Limb (tissue), 2 donors: ENCODE data around the gene KRT72.

ENCODE experiments used
- DNase-seq, 2 donors: peaks; one replicate each; pipeline ENCODE4 v3.0.0-alpha.2; 2016; ENCODE audit errors: extremely low spot score in 2 of 2

Gene KRT72

DNA sequence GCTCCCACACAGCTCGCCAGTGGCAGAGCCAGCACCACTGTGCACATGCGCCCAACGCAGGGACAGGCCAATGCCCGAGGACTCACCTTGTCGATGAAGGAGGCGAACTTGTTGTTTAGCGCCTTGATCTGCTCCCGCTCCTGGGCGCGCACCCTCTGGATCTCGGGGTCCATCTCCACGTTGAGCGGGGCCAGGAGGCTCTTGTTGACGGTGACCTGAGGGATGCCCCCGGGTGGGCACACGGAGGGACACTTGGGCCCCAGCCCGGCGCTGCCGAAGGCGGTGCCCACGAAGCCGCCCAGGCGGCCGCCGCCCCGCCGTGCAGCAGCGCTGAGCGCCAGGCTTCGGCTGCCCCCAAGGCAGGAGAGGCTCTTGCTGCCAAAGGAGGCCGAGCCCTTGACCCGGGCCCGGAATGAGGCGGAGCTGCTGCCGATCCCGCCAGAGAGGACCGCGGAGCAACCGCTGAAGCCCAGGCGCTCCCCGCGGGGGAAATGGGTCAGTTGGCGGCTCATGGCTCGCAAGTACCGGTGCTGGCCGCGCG, at the start of gene KRT72:
Gene KRT72 (minus strand): TSS at position 523 of the 541 bp plus-strand sequence. CDS start 11 bp downstream, at position 512.
- no peak for DNase-seq

DNA sequence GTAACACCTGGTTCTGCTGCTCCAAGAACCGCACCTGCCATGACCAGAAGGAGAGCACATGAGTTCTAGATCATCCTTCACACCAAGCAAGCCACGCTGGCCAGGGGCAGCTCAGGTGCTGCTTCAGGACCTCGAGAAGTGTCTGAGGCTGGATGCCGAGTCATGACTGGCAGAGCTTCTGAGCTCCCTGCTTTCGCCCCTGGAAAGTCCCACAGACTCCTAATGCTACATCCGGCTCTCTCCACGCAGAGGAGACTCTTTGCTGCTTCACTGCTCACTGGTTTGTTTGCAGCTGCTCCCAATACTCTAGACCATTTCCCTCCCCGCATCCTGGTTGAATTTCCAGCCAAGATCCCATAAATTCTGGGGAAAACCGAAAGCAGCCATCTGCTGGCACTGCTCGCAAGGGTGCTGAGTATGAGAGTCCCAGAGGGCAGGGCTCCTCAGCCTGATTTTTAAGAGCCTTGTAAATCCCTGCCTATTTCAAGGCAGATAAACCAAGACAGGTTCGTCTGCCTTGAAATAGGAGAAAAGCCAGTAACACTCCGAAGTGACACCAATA, 49.3 kb upstream of the KRT72 start:
- no peak for DNase-seq

DNA sequence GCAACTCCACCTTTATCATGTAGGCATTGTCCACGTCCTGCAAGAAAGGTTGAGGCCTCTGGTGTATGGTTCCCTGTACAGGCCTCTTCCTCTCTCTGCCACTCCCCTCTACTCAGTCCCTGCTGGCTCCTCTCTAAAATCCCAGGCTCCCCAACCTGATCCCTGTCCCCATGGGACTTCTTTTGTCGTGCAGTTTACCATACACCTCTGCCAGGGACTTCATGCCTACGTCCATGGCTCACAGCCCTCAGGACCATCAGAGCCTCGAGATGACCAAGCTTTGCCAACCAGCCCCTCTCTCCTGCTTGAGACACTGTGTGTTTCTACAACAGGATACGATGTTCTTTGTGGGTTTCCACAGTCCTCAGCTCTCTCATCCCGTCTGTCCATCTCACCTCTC, 47.8 kb upstream of the KRT72 start:
- no peak for DNase-seq

DNA sequence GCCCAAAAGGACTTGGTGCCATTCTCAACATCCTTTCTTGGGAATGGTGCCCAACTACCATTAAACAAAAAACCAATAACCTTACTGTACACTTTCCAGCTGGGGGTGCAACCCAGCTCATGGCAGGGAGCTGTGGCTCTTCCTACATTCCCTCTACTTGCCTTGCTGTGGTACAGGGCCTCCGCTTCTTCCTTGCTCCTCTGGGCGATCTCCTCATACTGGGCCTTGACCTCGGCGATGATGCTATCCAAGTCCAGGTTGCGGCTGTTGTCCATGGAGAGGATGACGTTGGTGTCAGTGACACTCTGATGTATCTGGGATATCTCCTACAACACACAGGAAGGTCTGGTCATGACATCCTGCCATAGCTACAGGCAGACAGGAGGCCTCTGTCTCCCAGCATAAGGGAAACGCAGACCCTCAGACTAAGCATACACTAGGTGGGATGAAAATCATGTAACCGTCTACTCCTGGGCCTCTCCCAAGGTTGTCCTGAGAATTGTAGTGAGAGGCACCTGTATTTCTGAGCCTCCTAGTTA, 46.8 kb upstream of the KRT72 start:
- DNase-seq: no peak

DNA sequence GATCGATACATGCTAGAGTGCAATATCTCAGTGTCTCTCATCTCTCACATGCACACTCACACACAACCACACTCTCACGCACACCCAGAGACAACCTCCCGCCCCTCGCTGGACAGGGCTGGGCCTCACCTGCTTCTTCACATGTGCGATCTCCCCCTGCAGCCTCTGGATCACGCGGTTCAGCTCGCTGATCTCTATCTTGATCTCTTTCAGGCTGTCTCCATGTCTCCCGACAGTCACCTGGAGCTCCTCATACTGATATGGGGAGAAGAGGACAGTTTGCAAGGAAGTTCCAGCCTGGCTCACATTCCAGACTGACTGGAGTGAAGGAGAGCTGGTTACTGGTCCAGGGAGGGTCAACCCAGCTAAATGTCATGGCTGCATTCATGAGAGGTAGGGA, 46.3 kb upstream of the KRT72 start:
- DNase-seq: no peak

DNA sequence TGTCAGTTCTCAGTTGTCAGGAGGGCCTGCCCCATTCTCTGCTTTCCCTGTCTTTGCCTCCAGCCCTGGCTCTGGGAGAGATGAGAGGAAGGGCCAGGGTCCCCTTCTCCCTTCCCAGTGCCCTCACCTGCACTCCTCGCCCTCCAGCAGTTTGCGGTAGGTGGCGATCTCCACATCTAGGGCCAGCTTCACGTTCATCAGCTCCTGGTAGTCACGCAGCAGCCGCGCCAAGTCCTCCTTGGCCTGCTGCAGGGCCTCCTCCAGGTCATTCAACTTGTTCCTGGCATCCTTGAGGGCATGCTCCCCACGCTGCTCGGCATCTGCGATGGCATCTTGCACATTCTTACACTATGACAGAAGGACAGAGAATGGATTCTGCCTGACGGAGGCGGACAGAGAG, 45.4 kb upstream of the KRT72 start:
- DNase-seq: no peak

DNA sequence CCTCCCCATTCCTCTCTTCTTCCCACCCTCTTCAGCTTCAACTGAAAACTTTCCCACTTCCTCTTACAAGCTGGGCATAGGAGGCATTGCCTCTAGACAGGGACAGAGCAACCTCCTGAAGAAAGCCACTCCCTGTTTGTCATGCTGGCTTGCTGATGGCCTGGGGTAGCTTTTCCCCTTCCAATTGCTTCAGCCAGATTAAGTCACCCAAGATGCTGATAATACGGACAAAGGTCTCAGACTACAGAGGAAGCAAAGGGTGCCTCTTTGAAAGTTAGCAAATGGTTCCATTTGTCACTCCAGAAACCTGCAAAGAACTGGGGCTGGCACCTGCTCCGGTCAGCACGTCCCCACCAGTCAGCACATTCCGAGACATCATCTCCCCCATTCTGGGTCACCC, 44.7 kb upstream of the KRT72 start:
- DNase-seq: no peak

DNA sequence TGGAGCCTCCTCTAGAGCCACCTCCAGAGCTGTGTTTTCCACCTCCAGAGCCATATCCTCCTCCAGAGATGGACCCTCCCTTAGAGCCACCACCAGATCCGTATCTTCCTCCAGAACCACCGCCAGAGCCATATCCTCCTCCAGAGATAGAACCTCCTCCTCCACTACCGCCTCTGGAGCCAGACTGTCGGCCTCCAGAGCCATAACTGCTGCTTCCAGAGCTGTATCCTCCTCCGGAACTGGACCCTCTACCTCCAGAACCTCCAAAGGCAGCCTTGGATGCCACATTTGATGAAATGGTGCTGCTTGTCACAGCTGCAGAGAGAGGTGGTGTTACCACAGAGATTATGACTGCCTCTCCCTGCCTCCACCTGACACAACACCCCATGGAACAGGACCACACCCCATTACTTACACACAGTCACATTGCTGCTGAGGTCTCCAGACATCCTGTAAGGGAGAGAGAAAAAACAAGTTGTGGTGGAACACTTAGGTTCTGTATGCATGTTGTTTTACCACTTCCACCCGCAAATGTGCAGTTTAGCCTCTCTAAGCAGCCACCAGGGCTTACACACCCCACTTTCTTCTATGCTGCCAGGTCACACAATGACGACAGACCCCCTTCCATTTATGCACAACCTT, 44.0 kb upstream of the KRT72 start:
- peak in 1 of 2 donors; percentile 11 for DNase-seq

DNA sequence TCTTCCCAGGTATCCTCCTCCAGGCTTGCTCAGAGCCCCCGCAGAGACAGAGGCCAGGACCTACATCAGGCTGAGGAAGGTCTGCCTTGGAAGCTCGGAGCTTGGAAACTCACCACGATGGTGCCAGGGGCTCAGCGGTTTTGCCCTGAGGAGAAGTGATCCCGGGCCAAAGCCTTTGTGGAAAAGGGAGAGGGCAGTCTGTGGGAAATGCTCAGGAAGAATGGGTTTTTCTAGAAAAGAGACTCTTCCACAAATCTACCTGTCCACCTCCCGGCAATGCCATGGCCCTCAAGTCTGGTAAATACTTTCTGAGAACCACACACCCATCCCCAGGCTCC, 42.8 kb upstream of the KRT72 start:
- DNase-seq: peak in 1 of 2 donors; percentile 18

DNA sequence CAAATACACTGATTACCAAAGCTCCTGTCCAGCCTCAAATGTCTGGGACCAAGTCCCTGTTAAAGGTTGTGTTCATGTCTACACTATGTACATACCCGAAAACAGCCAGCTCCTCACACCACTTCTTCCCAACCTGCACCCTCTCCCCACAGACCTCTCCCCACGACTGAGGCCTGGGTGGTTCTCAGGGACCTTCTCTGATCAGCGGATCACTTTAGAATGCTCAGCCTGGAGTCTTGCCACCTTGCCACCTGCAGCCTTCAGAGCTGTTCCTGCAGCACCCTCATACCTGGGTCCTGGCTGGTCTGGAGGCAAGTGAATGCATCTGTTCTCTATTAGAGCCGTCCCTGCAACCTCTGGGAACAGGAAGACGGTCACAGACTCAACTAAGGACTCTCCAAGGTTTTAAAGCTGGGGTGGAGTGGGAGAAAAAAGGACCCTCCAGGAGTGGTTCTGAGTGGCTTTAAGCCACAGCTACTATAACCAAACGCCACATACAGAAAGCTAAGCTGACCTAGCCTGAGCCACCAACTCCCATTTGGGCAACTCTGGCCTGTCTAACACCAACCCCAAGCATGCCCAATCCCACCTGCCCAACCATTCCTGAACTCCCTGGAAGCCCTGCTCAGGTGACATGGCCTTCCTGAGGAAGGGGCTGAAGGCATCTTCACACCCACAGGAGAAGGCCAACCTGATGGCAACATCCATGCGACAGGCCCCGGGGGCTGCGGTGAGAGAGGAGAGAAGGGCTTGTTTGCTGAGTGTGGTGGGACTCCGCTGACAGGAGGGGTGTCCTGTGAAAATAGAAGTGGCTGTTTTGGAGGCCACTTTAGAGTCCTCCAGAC, 42.2 kb upstream of the KRT72 start:
- no peak for DNase-seq

DNA sequence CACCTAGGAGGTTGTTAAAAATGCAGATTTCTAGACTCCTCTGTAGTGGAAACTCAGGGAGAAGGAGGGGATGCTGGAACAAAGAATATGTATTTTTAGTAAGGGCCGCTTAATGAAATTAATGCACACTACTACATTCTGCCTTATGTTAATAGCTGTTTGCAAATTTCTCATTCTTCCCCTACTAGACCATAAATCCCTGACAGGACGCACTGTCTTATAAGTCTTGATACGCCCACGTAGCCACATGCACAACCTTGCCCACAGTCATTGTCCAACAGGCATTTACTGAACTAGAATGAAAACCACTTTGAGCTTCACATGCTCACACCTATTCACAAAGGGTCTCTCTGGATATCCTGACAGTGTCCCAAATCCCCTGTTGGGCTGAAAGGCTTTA, 40.2 kb upstream of the KRT72 start:
- no peak for DNase-seq

DNA sequence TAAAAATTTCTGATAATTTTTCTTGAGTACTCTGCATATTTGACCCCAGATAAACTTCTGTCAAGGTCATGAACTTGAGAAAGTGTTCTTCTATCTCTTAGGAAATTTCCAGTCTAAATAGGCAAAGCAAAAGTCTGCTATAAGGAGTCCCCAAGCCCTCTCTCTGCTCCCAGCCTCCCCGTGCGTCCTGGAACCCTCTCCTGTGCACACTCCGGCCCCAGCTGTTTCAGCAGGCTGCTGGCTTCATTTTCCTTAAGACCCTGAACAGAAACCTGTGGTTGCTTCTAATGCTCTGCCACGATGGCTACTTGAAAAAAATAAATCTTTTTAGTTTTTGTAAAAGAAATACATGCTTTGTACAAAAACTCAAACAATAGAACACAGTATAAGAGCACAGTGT, 36.0 kb upstream of the KRT72 start:
- DNase-seq: no peak

DNA sequence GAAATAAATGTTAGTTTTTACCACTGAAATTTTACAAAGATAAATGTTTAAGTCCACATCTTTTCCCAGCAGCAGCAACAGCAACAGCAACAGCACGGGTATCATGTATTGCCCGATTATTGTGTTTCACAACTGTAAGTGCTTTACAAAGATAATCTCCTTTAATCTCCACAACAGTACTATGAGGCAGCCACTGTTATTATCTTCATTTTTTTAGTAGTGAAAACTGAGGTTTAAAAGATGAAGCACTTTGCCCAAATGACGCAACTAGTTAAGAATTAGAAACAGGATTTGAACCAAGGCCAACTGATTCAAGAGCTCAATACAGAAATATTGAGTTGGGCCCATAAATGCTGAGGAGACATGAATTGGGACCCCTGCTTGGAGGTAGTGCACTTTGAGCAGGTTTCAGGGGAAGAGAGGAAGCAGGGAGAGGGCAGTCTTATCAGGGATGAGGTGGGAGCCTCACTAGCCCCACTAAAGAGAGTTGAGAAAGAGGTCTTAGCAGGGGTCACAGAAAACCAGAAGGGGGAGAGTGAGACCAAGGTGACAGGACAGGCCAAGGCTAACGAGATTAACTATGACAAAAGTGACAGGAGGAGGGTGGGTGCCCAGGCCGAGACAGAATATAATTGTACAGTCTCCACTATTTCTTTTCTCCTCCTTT, 35.5 kb upstream of the KRT72 start:
- DNase-seq: peak in 1 of 2 donors; percentile 1

DNA sequence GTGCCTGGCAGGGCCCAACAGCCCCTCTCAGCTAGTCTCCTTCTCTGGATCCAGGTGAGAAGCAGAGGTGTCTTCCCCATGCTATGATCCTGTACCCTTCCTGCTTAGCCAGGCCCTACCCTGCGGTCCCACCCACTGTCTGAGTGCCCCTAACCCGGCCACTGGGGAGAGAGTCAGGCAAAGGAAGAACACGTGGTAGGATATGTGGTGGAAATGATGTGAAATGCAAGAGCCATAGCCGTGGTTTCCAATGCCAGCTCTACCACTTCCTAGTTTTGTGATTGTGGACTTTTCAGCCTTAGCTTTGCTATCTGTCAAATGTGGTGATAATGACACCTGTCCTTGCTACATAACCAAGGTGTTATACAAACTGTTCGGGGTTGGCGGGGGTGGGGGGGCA, 34.9 kb upstream of the KRT72 start:
- DNase-seq: peak in 1 of 2 donors; percentile 12

DNA sequence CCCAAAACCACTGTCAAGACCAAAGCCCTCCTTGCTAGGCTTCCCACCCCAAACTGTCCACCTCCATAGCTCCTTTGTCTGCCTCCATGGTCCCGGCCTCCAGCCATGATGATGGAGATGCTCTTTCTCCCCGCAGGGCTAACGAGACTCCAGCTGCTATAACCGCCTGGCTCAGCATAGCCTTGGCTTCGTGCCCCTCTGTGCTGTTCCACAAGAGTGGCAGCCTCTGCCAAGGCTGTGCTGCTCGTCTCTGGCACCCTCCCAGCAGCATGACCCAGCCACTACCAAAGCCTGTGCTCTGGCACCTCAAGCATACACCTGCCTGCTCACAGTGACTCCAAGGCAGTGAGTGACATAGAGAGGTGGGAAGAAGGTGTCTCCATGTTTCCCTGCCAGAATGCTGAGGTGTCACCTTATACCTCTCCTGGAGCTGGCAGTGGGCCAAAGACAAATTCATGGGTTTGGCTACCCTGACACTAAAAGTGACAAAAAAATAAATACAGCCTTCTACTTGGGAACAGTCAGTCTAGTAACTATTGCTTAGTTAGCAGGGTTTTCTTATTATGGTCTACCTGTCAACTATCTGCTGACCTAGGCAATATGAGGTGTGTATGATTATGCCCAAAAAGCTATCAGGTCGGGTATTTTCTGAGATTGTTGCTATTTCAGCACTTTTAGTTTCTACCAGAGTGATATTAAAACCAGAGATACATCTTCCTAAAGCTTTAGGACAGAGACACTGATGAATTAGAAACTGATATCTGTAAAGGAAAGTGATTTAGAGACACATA, 33.2 kb upstream of the KRT72 start:
- DNase-seq: peak in 1 of 2 donors; percentile 37

DNA sequence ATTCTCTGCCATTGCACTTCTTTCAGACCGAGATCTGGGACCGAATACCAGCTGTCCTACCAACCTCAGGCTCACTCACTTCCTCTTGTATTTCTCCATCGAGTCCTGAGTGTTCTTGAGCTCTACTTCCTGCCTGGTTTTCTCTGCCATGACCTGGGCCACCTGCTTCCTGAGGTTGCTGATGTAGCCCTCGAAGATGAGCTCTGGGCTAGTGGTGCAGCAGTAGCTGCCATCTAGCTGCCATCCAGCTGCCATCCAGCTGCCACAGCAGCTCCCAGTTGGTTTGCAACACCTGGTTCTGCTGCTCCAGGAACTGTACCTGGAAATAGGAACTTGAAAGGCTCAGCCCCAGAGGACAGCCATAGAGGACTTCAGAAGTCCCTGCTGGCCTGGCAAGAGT, 32.1 kb upstream of the KRT72 start:
- peak in 1 of 2 donors; percentile 8 for DNase-seq

DNA sequence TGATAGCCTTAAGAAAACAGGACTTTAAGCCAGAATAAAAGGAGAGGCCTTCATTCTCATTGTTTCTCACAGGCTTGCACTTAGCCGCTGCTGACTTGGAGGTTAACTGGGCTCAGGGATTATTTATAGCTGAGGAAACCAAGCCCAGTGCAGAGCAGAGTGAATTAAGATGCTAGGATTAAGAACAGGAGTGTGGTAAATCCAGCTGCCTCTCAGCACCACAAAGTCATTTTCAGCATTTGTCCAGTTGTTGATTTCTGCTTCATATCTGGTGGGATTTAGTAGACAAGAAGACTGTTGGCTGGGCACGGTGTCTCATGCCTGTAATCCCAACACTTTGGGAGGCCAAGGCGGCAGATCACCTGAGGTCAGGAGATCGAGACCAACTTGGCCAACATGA, 31.4 kb upstream of the KRT72 start:
- DNase-seq: peak in 1 of 2 donors; percentile 2

DNA sequence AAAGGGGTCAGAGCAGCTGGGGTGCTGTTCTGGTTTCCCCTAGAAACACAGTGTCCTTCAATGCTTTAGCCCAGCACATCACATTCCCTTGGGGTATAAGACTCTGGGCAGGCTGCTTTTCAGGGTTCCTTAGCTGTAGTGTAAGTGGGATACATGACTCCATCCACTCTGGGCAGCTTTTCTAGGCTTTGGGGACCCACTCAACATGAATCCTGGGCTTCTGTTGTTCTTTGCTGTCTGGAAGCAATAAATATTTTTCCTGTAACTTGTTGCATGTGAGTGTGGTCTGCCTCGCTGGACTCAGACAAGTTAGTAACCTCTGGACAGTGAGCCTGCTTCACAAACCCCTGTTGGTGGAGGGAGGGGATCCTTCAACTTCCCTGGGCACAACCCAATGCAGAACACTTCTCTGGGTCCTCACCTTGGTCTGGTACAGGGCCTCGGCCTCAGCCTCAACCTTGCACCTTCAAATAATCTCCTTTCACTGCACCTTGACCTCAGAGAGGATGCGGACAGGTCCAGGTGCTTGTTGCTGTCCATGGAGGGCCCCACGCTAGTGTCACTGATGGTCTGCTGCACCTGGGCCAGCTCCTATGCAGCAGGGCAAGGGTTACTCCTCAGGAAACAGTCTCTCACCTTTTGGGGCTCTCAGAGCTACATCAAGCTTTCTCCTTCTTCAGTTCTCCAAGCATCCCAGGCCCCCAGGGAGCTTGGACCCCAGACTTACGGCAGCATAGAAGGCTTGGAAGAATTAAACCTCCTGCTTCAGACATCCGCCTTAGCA, 30.6 kb upstream of the KRT72 start:
- DNase-seq: peak in 1 of 2 donors; percentile 7

DNA sequence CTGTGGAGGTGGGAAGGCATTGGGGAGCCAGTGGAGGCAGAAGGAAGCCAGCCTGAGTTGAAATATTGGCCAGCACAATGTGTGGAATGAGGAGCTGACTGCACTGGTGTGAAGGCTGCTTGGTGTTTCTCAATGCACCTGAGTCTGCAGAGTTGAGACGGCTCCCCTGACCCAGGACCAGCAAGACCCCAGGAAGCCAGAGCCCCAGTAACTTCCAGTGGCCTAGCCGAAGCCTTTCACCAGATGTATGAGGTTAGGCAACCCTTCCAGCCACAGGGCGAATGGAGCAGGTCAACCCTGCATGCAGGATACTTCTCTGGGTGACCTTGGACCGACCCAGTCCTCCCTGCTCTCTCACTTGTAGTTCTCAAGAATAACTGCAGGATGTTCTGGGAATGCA, 30.0 kb upstream of the KRT72 start:
- DNase-seq: no peak

DNA sequence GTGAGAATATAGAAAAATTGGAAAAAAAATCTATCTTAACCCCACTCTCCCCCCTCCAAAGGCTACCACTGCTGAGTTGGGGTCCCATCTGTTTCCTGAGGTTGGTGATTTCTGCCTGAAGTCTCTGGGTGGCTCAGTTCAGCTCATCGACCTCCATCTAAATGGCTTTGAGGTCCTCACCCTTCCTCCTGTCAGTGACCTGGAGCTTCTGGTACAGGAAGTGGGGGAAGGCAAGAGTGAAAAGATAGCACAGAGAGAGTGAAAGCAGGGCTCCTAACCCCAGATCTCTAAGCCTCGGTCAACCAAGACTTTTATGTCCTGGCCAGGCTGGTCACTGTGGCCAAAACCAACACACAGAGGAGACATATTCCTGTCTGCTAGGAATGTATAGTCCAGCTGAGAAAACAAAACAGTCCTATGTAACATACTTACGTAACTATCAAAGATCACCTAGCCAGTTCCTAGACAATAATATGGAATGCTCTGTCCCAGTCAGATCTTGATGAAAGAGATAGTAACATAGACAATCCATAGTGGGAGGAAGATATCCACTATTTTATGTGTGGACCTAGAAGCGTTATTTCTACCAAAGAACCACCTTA, 29.4 kb upstream of the KRT72 start:
- no peak for DNase-seq
